GM13976 (cell line): ENCODE results near the gene CTSS.

Source experiments
- DNase-seq: peaks from one replicate; pipeline ENCODE4 v3.0.0; 2012; ENCODE audit warnings: low spot score
- in situ Hi-C: fragments of 300-500 bp; cut with MboI; formaldehyde crosslinking; loops from one replicate; pipeline ENCODE4 v1.12.0; 2022; ENCODE audit warnings: low sequenced_read_pairs, mixed read lengths, inconsistent platforms; ENCODE audit not compliant: unreplicated experiment
- TF ChIP-seq, protein P1 (sequence below): IDR thresholded peaks from 2 replicates; pipeline ENCODE4 v1.5.1; 2012; ENCODE audit warnings: borderline replicate concordance, mild to moderate bottlenecking; ENCODE audit not compliant: insufficient read depth; ENCODE audit errors: extremely low read depth, missing control alignments, control extremely low read depth

The CTSS gene

GRCh38 chr1:150695561-150695960, 70.0 kb downstream of the CTSS start:
- DNase-seq = no peak
- TF ChIP-seq, protein P1, sequence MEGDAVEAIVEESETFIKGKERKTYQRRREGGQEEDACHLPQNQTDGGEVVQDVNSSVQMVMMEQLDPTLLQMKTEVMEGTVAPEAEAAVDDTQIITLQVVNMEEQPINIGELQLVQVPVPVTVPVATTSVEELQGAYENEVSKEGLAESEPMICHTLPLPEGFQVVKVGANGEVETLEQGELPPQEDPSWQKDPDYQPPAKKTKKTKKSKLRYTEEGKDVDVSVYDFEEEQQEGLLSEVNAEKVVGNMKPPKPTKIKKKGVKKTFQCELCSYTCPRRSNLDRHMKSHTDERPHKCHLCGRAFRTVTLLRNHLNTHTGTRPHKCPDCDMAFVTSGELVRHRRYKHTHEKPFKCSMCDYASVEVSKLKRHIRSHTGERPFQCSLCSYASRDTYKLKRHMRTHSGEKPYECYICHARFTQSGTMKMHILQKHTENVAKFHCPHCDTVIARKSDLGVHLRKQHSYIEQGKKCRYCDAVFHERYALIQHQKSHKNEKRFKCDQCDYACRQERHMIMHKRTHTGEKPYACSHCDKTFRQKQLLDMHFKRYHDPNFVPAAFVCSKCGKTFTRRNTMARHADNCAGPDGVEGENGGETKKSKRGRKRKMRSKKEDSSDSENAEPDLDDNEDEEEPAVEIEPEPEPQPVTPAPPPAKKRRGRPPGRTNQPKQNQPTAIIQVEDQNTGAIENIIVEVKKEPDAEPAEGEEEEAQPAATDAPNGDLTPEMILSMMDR = no peak
- in situ Hi-C loops = no loop called here

DNA sequence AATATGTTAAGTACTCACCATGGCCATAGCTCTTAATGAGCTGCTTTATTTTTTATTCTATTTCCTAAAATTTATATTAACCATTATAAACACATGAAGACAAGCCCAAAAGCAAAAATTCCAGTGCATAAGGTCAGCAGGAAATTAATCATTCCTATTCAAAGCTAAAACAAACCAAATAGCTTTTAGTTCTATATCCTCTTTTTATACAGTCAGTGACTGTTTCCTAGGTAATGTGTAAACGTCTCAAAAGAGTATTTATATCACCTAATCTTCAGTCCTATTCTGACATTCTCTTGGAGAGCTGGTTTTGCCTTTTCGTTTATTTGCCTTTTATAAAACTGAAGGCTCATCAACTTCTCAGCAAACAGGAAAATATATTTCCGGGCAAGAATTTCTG, 72.9 kb downstream of the CTSS start:
- no peak for DNase-seq
- in situ Hi-C loops = no loop called here
- TF ChIP-seq, protein P1 = no peak

- TF ChIP-seq, protein P1 = no peak
- in situ Hi-C loops = no loop called here
- no peak for DNase-seq
Measured at GRCh38 chr1:150688763-150689162, 76.8 kb downstream of the CTSS start.

- in situ Hi-C loops = no loop called here
- DNase-seq = no peak
- TF ChIP-seq, protein P1 = no peak
Measured at GRCh38 chr1:150686275-150686674, 79.3 kb downstream of the CTSS start.

- no peak for DNase-seq
- in situ Hi-C loops = no loop called here
- TF ChIP-seq, protein P1 = no peak
Measured at GRCh38 chr1:150683914-150684313, 81.7 kb downstream of the CTSS start.
